Spleen (tissue), 11 donors: ENCODE measurements around the gene PNPLA2. TPM values are rescaled to one million over a fixed set of nuclear protein-coding genes. Genes with fewer than 3 reads are reported as not detected.

Experiments used
- DNase-seq: peaks from one replicate; pipeline ENCODE4 v3.0.0-alpha.2; 2020
- H3K27ac ChIP-seq, 8 donors: fragments of 200-600 bp; sonication (generic) in 7 of 8; 1 replicate in 4 of 8; 2 replicates in 4 of 8; pipeline versions ENCODE4 v1.5.0 to v1.8.0; 2016 to 2021; ENCODE audit warnings: inconsistent platforms in 4 of 8, mild to moderate bottlenecking in 4 of 8, moderate library complexity in 1 of 8
- H3K27me3 ChIP-seq, 7 donors: fragments of 200-600 bp; sonication (generic) in 6 of 7; replicated peaks in 1 of 7; 1 replicate in 4 of 7; 2 replicates in 3 of 7; pipeline versions ENCODE4 v1.5.0 to v1.8.0; 2016 to 2021; ENCODE audit warnings: inconsistent platforms in 3 of 7, mild to moderate bottlenecking in 1 of 7
- H3K36me3 ChIP-seq, 6 donors: fragments of 200-600 bp; sonication (generic) in 5 of 6; 1 replicate in 4 of 6; 2 replicates in 2 of 6; pipeline versions ENCODE4 v1.5.0 to v1.8.0; 2016 to 2021; ENCODE audit warnings: inconsistent platforms in 2 of 6
- H3K4me1 ChIP-seq, 6 donors: fragments of 200-600 bp; sonication (generic) in 5 of 6; 1 replicate in 3 of 6; 2 replicates in 3 of 6; pipeline versions ENCODE4 v1.5.0 to v1.8.0; 2016 to 2021; ENCODE audit warnings: inconsistent platforms in 3 of 6
- H3K4me3 ChIP-seq, 8 donors: fragments of 200-600 bp; sonication (generic) in 7 of 8; 1 replicate in 4 of 8; 2 replicates in 4 of 8; pipeline versions ENCODE4 v1.5.0 to v1.8.0; 2016 to 2021; ENCODE audit warnings: inconsistent platforms in 4 of 8, mild to moderate bottlenecking in 4 of 8, moderate library complexity in 2 of 8
- H3K9me3 ChIP-seq, 8 donors: fragments of 200-600 bp; sonication (generic) in 7 of 8; 1 replicate in 4 of 8; 2 replicates in 4 of 8; pipeline versions ENCODE4 v1.5.0 to v1.8.0; 2016 to 2021; ENCODE audit warnings: inconsistent platforms in 4 of 8
- POLR2A ChIP-seq, 3 donors: fragments of 450-650 bp; IDR thresholded peaks; one replicate each; pipeline ENCODE4 v1.5.1; 2017; ENCODE audit warnings: antibody characterized with exemption in 3 of 3, mild to moderate bottlenecking in 1 of 3
- POLR2AphosphoS5 ChIP-seq, 3 donors: sonication (generic); formaldehyde crosslinking; IDR thresholded peaks; one replicate each; pipeline ENCODE4 v1.5.1; 2017; ENCODE audit warnings: antibody characterized with exemption in 3 of 3
- WGBS, 5 donors: extraction: QIAGEN DNeasy Blood & Tissue Kit in 3 of 5; methylation state at CpG; one replicate each; pipeline versions ENCODE4 v1.1.5 to v1.1.7; 2013 to 2018; 5-methylcytosine and 5-hydroxymethylcytosine counted together
- intact Hi-C: fragments of 100-400 bp; cut with DNase I; formaldehyde crosslinking; loops from one replicate; pipeline ENCODE4 v1.15.0; 2023; ENCODE audit warnings: low total_unique reads
- polyA plus RNA-seq, 3 donors: library from polyadenylated mRNA; stranded (reverse); fragments of 200-250 nt; gene quantifications; one replicate each; pipeline ENCODE4 v1.2.1, GENCODE V29; 2013
- total RNA-seq, 7 donors: library from RNA; depleted of rRNA in 3 of 7; stranded (reverse); fragments of >200 nt in 3 of 7; fragmentation: NEBNext Ultra II Directional in 4 of 7; extraction: Animal tissue kit (Norgen Biotek cat#: 25700) in 4 of 7; gene quantifications; one replicate each; pipeline versions ENCODE4 v1.1.0 to v1.2.1, GENCODE V29; 2016 to 2021
- TF ChIP-seq, protein P1 (sequence below), 11 experiments: fragments of 200-600 bp in 7 of 11; fragments of 450-650 bp in 4 of 11; sonication (generic) in 4 of 11; IDR thresholded peaks in 8 of 11; conservative IDR thresholded peaks in 3 of 11; 1 replicate in 7 of 11; 2 replicates in 4 of 11; pipeline versions ENCODE4 v1.4.0 to v1.8.0; 2016 to 2021; ENCODE audit warnings: antibody characterized with exemption in 11 of 11, inconsistent platforms in 4 of 11, mild to moderate bottlenecking in 1 of 11
- donor health status: healthy with polysubstance abuse.
- donor health status: DM: no; HTN: no; CAD: no; lungs with moderate emphysema.
- donor health status: DM: no; HTN: no; CAD: no.
- donor health status: Bipolar disorder and iron deficiency.
- donor health status: healthy.
- donor health status: DM: no; HTN: no; CAD: no.
- donor health status: DM: yes; HTN: yes; CAD: no.

The PNPLA2 gene
- total and polyA plus RNA-seq, 10 donors: 46.3 to 131 (median 107) TPM

DNA sequence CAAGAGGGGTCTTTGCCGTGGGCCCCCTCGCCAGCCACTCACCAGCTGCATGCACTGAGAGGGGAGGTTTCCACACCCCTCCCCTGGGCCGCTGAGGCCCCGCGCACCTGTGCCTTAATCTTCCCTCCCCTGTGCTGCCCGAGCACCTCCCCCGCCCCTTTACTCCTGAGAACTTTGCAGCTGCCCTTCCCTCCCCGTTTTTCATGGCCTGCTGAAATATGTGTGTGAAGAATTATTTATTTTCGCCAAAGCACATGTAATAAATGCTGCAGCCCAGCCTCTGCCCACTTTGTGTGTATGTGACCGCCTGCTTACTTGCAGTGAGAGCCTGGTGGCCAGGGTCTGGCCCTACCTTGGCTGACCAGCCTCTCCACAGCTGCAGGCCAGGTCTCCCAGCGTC is 6.2 kb downstream of the PNPLA2 start:
- Histone ChIP-seq H3K9me3 (no peaks in the 10 kb centered on the region), H3K36me3 (peaks cover 0 to 49% (median 34%) of the 10 kb centered on the region in 6 donors), H3K27me3 (peaks cover 0 to 33% (median 13%) of the 10 kb centered on the region in 7 donors), H3K4me3 (no peak overlapping the region), H3K4me1 (peaks cover 48 to 98% (median 77%) of the 10 kb centered on the region in 6 donors), H3K27ac (no peak overlapping the region)
- WGBS, 5 donors: 85 to 89% (median 87%) methylated on average over 11 of the region's 11 CpGs
- intact Hi-C loops: no loop called here
- TF ChIP-seq, protein P1, sequence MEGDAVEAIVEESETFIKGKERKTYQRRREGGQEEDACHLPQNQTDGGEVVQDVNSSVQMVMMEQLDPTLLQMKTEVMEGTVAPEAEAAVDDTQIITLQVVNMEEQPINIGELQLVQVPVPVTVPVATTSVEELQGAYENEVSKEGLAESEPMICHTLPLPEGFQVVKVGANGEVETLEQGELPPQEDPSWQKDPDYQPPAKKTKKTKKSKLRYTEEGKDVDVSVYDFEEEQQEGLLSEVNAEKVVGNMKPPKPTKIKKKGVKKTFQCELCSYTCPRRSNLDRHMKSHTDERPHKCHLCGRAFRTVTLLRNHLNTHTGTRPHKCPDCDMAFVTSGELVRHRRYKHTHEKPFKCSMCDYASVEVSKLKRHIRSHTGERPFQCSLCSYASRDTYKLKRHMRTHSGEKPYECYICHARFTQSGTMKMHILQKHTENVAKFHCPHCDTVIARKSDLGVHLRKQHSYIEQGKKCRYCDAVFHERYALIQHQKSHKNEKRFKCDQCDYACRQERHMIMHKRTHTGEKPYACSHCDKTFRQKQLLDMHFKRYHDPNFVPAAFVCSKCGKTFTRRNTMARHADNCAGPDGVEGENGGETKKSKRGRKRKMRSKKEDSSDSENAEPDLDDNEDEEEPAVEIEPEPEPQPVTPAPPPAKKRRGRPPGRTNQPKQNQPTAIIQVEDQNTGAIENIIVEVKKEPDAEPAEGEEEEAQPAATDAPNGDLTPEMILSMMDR (IDR thresholded peaks at IDR 0.05 in 8 of 11, conservative IDR thresholded peaks at IDR 0.05 in 3 of 11): no peak
- TF ChIP-seq POLR2A (IDR thresholded peaks at IDR 0.05) (no peak), POLR2AphosphoS5 (IDR thresholded peaks at IDR 0.05) (no peak)
- no peak for DNase-seq

DNA sequence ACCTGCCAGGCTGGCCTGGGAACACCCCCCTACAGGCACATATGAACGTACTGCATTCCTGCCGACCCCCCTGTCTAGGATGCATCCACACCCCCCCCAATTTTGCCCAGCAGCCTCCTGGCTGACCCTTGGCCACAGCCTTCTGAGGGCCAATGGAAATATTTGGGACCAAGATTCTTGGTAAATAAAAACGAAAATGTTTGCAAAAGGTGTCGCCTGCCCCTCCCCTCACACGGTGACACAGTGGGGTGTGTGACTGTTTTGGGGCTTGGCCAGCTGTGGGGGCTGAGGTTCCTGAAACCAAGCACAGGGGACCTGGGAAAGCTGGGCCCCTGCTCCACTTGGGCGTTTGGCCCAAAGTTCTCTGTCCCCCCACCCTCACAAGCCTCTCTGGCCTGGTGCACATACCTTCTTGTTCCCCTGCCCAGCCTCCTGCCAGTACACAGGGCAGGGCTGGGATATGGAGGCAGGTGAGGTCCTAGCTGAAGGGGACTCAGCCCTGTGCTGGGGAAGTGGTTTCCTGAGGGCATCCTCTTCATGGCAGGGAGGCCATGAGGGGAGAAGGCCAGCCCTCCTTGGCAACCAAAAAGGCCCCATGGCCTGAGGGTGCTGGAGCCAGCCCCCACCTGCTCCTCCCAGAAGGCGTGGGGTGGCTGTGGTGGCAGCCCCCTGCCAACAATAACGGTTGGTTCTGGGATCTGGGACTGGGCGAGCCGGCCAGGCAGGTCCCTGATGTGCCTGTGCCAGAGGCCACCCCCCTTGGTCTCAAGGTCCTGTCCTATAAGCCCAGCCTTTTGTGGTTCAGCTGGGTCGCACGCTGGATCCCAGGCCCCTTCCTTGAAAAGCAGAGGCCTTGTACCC is 6.9 kb downstream of the PNPLA2 start:
- TF ChIP-seq POLR2AphosphoS5 (IDR thresholded peaks at IDR 0.05): peak; percentile 31 to 66 (median 39)
- TF ChIP-seq, protein P1 (IDR thresholded peaks at IDR 0.05 in 8 of 11, conservative IDR thresholded peaks at IDR 0.05 in 3 of 11): no peak
- WGBS, 5 donors: 74 to 96% (median 82%) methylated on average over 7 to 12 of the region's 12 CpGs
- H3K27ac ChIP-seq: peak overlapping the region in 3 of 8 donors; percentile 63 to 87 (median 86)
- DNase-seq: no peak
- no peak overlapping the region for H3K4me3 ChIP-seq
- peaks cover 49 to 99% (median 78%) of the 10 kb centered on the region in 6 donors for H3K4me1 ChIP-seq
- H3K36me3 ChIP-seq: peaks cover 0 to 49% (median 34%) of the 10 kb centered on the region in 6 donors
- intact Hi-C loops: no loop called here
- peaks cover 0 to 40% (median 19%) of the 10 kb centered on the region in 7 donors for H3K27me3 ChIP-seq
- H3K9me3 ChIP-seq: no peaks in the 10 kb centered on the region

DNA sequence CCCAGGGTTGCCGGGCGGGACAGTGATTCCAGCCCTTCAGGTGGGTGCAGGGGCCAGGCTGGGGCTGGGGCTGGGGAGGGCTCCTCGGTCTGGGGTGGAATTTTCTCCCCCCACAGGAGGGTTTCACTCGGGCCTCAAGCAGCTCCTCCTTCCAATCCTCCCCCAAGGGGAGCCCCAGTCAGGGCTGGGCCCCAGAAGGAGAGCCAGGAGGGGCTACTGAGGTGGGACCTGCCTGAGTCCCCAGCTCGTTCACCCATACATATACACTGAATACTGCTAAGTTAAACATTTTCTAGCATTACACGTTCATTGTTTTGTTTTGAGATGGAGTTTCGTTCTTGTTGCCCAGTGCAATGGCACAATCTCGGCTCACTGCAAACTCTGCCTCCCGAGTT is 7.5 kb downstream of the PNPLA2 start:
- no peaks in the 10 kb centered on the region for H3K9me3 ChIP-seq
- peaks cover 0 to 47% (median 34%) of the 10 kb centered on the region in 6 donors for H3K36me3 ChIP-seq
- peak overlapping the region in 2 of 8 donors; percentile 55 to 74 for H3K4me3 ChIP-seq
- TF ChIP-seq POLR2A (IDR thresholded peaks at IDR 0.05) (no peak), POLR2AphosphoS5 (IDR thresholded peaks at IDR 0.05) (peak in 1 of 3 donors; percentile 4)
- TF ChIP-seq, protein P1 (IDR thresholded peaks at IDR 0.05 in 8 of 11, conservative IDR thresholded peaks at IDR 0.05 in 3 of 11): no peak
- DNase-seq: no peak
- 63 to 88% (median 69%) methylated on average over 6 to 9 of the region's 9 CpGs for WGBS, 5 donors
- H3K27me3 ChIP-seq: peaks cover 0 to 46% (median 22%) of the 10 kb centered on the region in 7 donors
- peaks cover 49 to 99% (median 78%) of the 10 kb centered on the region in 6 donors for H3K4me1 ChIP-seq
- intact Hi-C loops: no loop called here
- peak overlapping the region in 5 of 8 donors; percentile 63 to 88 (median 86) for H3K27ac ChIP-seq

DNA sequence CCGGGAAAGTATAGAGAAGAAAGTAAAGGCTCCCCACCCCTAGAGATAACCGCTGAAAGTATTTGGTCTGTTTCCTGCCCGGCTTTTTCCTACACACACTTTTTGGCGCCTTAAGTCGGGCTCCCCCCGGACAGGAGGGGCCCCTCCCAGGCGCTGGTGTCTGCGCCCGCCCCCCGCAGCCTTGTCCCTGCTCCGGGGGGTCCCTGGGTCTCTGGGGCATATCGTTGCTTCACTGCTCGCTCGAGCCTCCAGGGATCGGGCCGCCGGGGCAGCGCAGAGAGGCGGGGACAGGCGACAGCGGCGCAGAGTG is 8.1 kb downstream of the PNPLA2 start:
- TF ChIP-seq, protein P1 (IDR thresholded peaks at IDR 0.05 in 8 of 11, conservative IDR thresholded peaks at IDR 0.05 in 3 of 11): no peak
- TF ChIP-seq POLR2A (IDR thresholded peaks at IDR 0.05): no peak
- peak in 1 of 3 donors; percentile 21 for TF ChIP-seq POLR2AphosphoS5 (IDR thresholded peaks at IDR 0.05)

More for the DNA sequence above, 8.1 kb downstream of the PNPLA2 start:
- Histone ChIP-seq H3K4me3 (peak overlapping the region; percentile 29 to 74 (median 50)), H3K36me3 (peaks cover 0 to 42% (median 34%) of the 10 kb centered on the region in 6 donors), H3K27ac (peak overlapping the region in 7 of 8 donors; percentile 63 to 88 (median 80)), H3K27me3 (peaks cover 0 to 52% (median 22%) of the 10 kb centered on the region in 7 donors), H3K4me1 (peaks cover 46 to 99% (median 78%) of the 10 kb centered on the region in 6 donors), H3K9me3 (no peaks in the 10 kb centered on the region)
- DNase-seq: no peak
- WGBS, 5 donors: 0 to 2% (median 1%) methylated on average over 10 to 22 of the region's 22 CpGs
- intact Hi-C loops: no loop called here
